H9 (cell line): ENCODE measurements around the gene GFRA1. TPM values are rescaled to one million over a fixed set of nuclear protein-coding genes. Genes with fewer than 3 reads are reported as not detected.
A peak's percentile ranks its signal among the peaks of the same experiment; 100 is the strongest.

Experiments
- DNase-seq: peaks from one replicate; pipeline ENCODE4 v3.0.0-alpha.2; 2017
- H2AFZ ChIP-seq: one replicate; pipeline ENCODE4 v1.6.1; 2013; ENCODE audit warnings: mild to moderate bottlenecking, low read length, control low read depth, moderate library complexity
- H2AK5ac ChIP-seq: 2 replicates; pipeline ENCODE4 v1.6.1; 2013; ENCODE audit warnings: low read length, control low read depth, mixed read lengths; ENCODE audit not compliant: insufficient read length
- H2BK120ac ChIP-seq: one replicate; pipeline ENCODE4 v1.6.1; 2013; ENCODE audit warnings: low read depth, mild to moderate bottlenecking, low read length, control low read depth, inconsistent platforms; ENCODE audit not compliant: poor library complexity, severe bottlenecking
- H2BK12ac ChIP-seq: 2 replicates; pipeline ENCODE4 v1.6.1; 2013; ENCODE audit warnings: low read length, control low read depth, mixed read lengths, low read depth; ENCODE audit not compliant: insufficient read length
- H2BK15ac ChIP-seq: 2 replicates; pipeline ENCODE4 v1.6.1; 2013; ENCODE audit warnings: low read depth, low read length, control low read depth
- H2BK20ac ChIP-seq: one replicate; pipeline ENCODE4 v1.6.1; 2013; ENCODE audit warnings: low read depth, mild to moderate bottlenecking, low read length, control low read depth, inconsistent platforms; ENCODE audit not compliant: poor library complexity, severe bottlenecking
- H2BK5ac ChIP-seq: 2 replicates; pipeline ENCODE4 v1.6.1; 2013; ENCODE audit warnings: low read length, control low read depth, mixed read lengths; ENCODE audit not compliant: insufficient read length
- H3K14ac ChIP-seq: 2 replicates; pipeline ENCODE4 v1.6.1; 2013; ENCODE audit warnings: low read length, control low read depth; ENCODE audit not compliant: insufficient read depth
- H3K18ac ChIP-seq: 2 replicates; pipeline ENCODE4 v1.6.1; 2013; ENCODE audit warnings: low read depth, mild to moderate bottlenecking, mixed read lengths, low read length, control low read depth; ENCODE audit not compliant: insufficient read length
- H3K23ac ChIP-seq: 2 replicates; pipeline ENCODE4 v1.6.1; 2013; ENCODE audit warnings: low read length, control low read depth, mixed read lengths, low read depth; ENCODE audit not compliant: insufficient read length
- H3K23me2 ChIP-seq: 2 replicates; pipeline ENCODE4 v1.6.1; 2013; ENCODE audit warnings: low read depth, mild to moderate bottlenecking, mixed read lengths, low read length, control low read depth; ENCODE audit not compliant: insufficient read length, poor library complexity, severe bottlenecking
- H3K27ac ChIP-seq: 2 replicates; pipeline ENCODE4 v1.5.1; 2013; ENCODE audit warnings: low read length, control low read depth, mixed read lengths, low read depth; ENCODE audit not compliant: insufficient read length
- H3K27me3 ChIP-seq: 2 replicates; pipeline ENCODE4 v1.6.1; 2013; ENCODE audit warnings: low read length, control low read depth, inconsistent platforms; ENCODE audit not compliant: insufficient read depth
- H3K4ac ChIP-seq: 2 replicates; pipeline ENCODE4 v1.6.1; 2013; ENCODE audit warnings: low read depth, mild to moderate bottlenecking, control low read depth, inconsistent platforms, low read length, moderate library complexity
- H3K4me1 ChIP-seq: 2 replicates; pipeline ENCODE4 v1.6.1; 2013; ENCODE audit warnings: low read length, control low read depth, inconsistent platforms; ENCODE audit not compliant: insufficient read depth
- H3K4me2 ChIP-seq: 2 replicates; pipeline ENCODE4 v1.6.1; 2013; ENCODE audit warnings: low read length, control low read depth, mixed read lengths; ENCODE audit not compliant: insufficient read length, insufficient read depth
- H3K56ac ChIP-seq: 2 replicates; pipeline ENCODE4 v1.6.1; 2013; ENCODE audit warnings: low read depth, mild to moderate bottlenecking, mixed read lengths, low read length, control low read depth; ENCODE audit not compliant: insufficient read length
- H3K79me1 ChIP-seq: 2 replicates; pipeline ENCODE4 v1.6.1; 2013; ENCODE audit warnings: low read depth, mild to moderate bottlenecking, moderate library complexity, low read length, control low read depth, inconsistent platforms; ENCODE audit not compliant: insufficient read depth, poor library complexity, severe bottlenecking
- H3K79me2 ChIP-seq: 2 replicates; pipeline ENCODE4 v1.6.1; 2013; ENCODE audit warnings: low read length, control low read depth, inconsistent platforms; ENCODE audit not compliant: insufficient read depth
- H3K9ac ChIP-seq: 2 replicates; pipeline ENCODE4 v1.6.1; 2013; ENCODE audit warnings: low read length, control low read depth, mixed read lengths; ENCODE audit not compliant: insufficient read length; ENCODE audit errors: extremely low read depth
- H3K9me3 ChIP-seq: one replicate; pipeline ENCODE4 v1.6.1; 2013; ENCODE audit warnings: low read depth, low read length, inconsistent platforms; ENCODE audit not compliant: control insufficient read depth
- H3T11ph ChIP-seq: one replicate; pipeline ENCODE4 v1.6.1; 2013; ENCODE audit warnings: mild to moderate bottlenecking, low read length, control low read depth, inconsistent platforms
- H4K20me1 ChIP-seq: one replicate; pipeline ENCODE4 v1.6.1; 2013; ENCODE audit not compliant: control insufficient read depth, insufficient read length, insufficient read depth
- H4K5ac ChIP-seq: 2 replicates; pipeline ENCODE4 v1.6.1; 2013; ENCODE audit warnings: low read depth, mild to moderate bottlenecking, mixed read lengths, low read length, control low read depth; ENCODE audit not compliant: insufficient read length
- H4K8ac ChIP-seq: replicated peaks from 2 replicates; pipeline ENCODE4 v1.6.1; 2013; ENCODE audit warnings: low read length, control low read depth, mixed read lengths, low read depth; ENCODE audit not compliant: insufficient read length
- H4K91ac ChIP-seq: 2 replicates; pipeline ENCODE4 v1.6.1; 2013; ENCODE audit warnings: low read depth, mild to moderate bottlenecking, moderate library complexity, mixed read lengths, low read length, control low read depth; ENCODE audit not compliant: insufficient read length
- H3K27ac Mint-ChIP-seq, 3 experiments: 2 replicates in 2 of 3; 3 replicates in 1 of 3; pipeline ENCODE4 v1.8.0; 2020 to 2021; ENCODE audit warnings: mixed read lengths in 3 of 3, mild to moderate bottlenecking in 1 of 3, moderate library complexity in 1 of 3
- H3K27me3 Mint-ChIP-seq: 2 replicates; pipeline ENCODE4 v1.8.0; 2021; ENCODE audit warnings: low read depth, mild to moderate bottlenecking, moderate library complexity, mixed read lengths
- H3K36me3 Mint-ChIP-seq, 3 experiments: 2 replicates in 2 of 3; 3 replicates in 1 of 3; pipeline ENCODE4 v1.8.0; 2020 to 2021; ENCODE audit warnings: low read depth in 3 of 3, mixed read lengths in 3 of 3; ENCODE audit not compliant: insufficient read depth in 1 of 3
- H3K4me1 Mint-ChIP-seq, 2 experiments: 2 replicates each; pipeline ENCODE4 v1.8.0; 2020; ENCODE audit warnings: mixed read lengths in 2 of 2
- H3K4me3 Mint-ChIP-seq, 2 experiments: 2 replicates in 1 of 2; 3 replicates in 1 of 2; pipeline ENCODE4 v1.8.0; 2020 to 2021; ENCODE audit warnings: mild to moderate bottlenecking in 2 of 2, mixed read lengths in 2 of 2, moderate library complexity in 1 of 2
- H3K9me3 Mint-ChIP-seq, 2 experiments: 2 replicates in 1 of 2; 3 replicates in 1 of 2; pipeline ENCODE4 v1.8.0; 2020; ENCODE audit warnings: mild to moderate bottlenecking in 2 of 2, mixed read lengths in 2 of 2, moderate library complexity in 1 of 2
- WGBS: extraction: QIAGEN DNeasy Blood & Tissue Kit; methylation state at CpG from one replicate; pipeline ENCODE4 v1.1.7; 2013; ENCODE audit warnings: missing lambda C conversion rate, low lambda C conversion rate, mixed read lengths; ENCODE audit not compliant: insufficient read length; ENCODE audit errors: extremely low coverage; 5-methylcytosine and 5-hydroxymethylcytosine counted together
- total RNA-seq: library from RNA; stranded (reverse); gene quantifications from 2 replicates; pipeline ENCODE4 v1.2.1, GENCODE V29; 2021
- TF ChIP-seq, protein P1 (sequence below): fragments of 200-600 bp; sonication (generic); conservative IDR thresholded peaks from 3 replicates; pipeline ENCODE4 v1.8.0; 2021; ENCODE audit warnings: antibody characterized with exemption, mild to moderate bottlenecking

Gene GFRA1
- total RNA-seq, 1 experiment from 2014 or later, result 0.24 TPM

GRCh38 chr10:116169782-116170445, 103.1 kb downstream of the GFRA1 start:
- Histone ChIP-seq H3K56ac (no peak overlapping the region), H3K9me3 (no peaks in the 10 kb centered on the region), H4K91ac (no peak overlapping the region), H4K20me1 (no peaks in the 10 kb centered on the region), H2BK120ac (no peak overlapping the region), H2AK5ac (no peak overlapping the region), H3K4me1 (no peaks in the 10 kb centered on the region), H3K14ac (no peak overlapping the region), H2BK15ac (no peak overlapping the region), H4K5ac (no peak overlapping the region), H2BK5ac (no peak overlapping the region), H3K27ac (no peak overlapping the region), H2AFZ (no peak overlapping the region), H2BK20ac (no peak overlapping the region), H3T11ph (no peak overlapping the region), H3K79me1 (no peaks in the 10 kb centered on the region), H3K23ac (no peak overlapping the region), H3K4ac (no peak overlapping the region), H2BK12ac (no peak overlapping the region), H3K79me2 (no peaks in the 10 kb centered on the region), H3K9ac (no peak overlapping the region), H3K18ac (no peak overlapping the region), H3K27me3 (no peaks in the 10 kb centered on the region), H4K8ac (no peak overlapping the region), H3K4me2 (no peak overlapping the region), H3K23me2 (peaks cover 3% of the 10 kb centered on the region)
- Mint-ChIP-seq H3K4me3 (no peak overlapping the region), H3K4me1 (peaks cover 21 to 26% of the 10 kb centered on the region in 2 experiments), H3K36me3 (peaks cover 11 to 23% (median 12%) of the 10 kb centered on the region in 3 experiments; a peak in 6 of 7 replicates), H3K9me3 (peaks cover 13 to 16% of the 10 kb centered on the region in 2 experiments), H3K27me3 (peaks cover 5% of the 10 kb centered on the region), H3K27ac (peak overlapping the region in 1 of 3 experiments; percentile 70; a peak in 1 of 7 replicates)
- no peak for DNase-seq
- no CpG with 5 or more reads among the region's 3 CpGs for WGBS
- TF ChIP-seq, protein P1, sequence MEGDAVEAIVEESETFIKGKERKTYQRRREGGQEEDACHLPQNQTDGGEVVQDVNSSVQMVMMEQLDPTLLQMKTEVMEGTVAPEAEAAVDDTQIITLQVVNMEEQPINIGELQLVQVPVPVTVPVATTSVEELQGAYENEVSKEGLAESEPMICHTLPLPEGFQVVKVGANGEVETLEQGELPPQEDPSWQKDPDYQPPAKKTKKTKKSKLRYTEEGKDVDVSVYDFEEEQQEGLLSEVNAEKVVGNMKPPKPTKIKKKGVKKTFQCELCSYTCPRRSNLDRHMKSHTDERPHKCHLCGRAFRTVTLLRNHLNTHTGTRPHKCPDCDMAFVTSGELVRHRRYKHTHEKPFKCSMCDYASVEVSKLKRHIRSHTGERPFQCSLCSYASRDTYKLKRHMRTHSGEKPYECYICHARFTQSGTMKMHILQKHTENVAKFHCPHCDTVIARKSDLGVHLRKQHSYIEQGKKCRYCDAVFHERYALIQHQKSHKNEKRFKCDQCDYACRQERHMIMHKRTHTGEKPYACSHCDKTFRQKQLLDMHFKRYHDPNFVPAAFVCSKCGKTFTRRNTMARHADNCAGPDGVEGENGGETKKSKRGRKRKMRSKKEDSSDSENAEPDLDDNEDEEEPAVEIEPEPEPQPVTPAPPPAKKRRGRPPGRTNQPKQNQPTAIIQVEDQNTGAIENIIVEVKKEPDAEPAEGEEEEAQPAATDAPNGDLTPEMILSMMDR, result no peak
